K562 (cell line): Measurements from ENCODE around the gene MFSD2B. TPM values are rescaled to one million over a fixed set of nuclear protein-coding genes. Genes with fewer than 3 reads are reported as not detected.

Experiments used
- CBFA2T3 ChIP-seq: fragments of 450-650 bp; IDR thresholded peaks from 2 replicates; pipeline ENCODE4 v1.6.1; 2017
- CBX3 ChIP-seq, 2 experiments: IDR thresholded peaks; 1 replicate in 1 of 2; 2 replicates in 1 of 2; pipeline ENCODE4 v1.6.1; 2012; ENCODE audit warnings: inconsistent platforms in 2 of 2, low read length in 2 of 2, borderline replicate concordance in 1 of 2, control low read depth in 1 of 2
- CTBP1 ChIP-seq: fragments of 450-650 bp; IDR thresholded peaks from 2 replicates; pipeline ENCODE4 v1.6.1; 2016; ENCODE audit warnings: borderline replicate concordance
- GABPA ChIP-seq: fragments of 200-800 bp; sonication (Bioruptor generic); conservative IDR thresholded peaks from 2 replicates; pipeline ENCODE4 v1.6.1; 2016; ENCODE audit warnings: low read depth, missing genetic modification characterization, missing compliant biosample characterization
- HNRNPUL1 ChIP-seq: fragments of 200-400 bp; formaldehyde crosslinking; IDR thresholded peaks from 2 replicates; pipeline ENCODE4 v1.6.1; 2017; ENCODE audit warnings: low read length
- JUND ChIP-seq, 2 experiments: IDR thresholded peaks; 2 replicates in 1 of 2; 3 replicates in 1 of 2; pipeline ENCODE4 v1.6.1; 2011; ENCODE audit warnings: borderline replicate concordance in 2 of 2, low read depth in 2 of 2, low read length in 2 of 2, improper control_type of control experiment in 1 of 2, missing biosample characterization in 1 of 2, missing genetic modification characterization in 1 of 2, missing genetic modification reagents in 1 of 2
- MXI1 ChIP-seq: IDR thresholded peaks from 2 replicates; pipeline ENCODE4 v1.6.1; 2011; ENCODE audit warnings: low read depth, mild to moderate bottlenecking, improper control_type of control experiment, low read length
- PHB ChIP-seq: fragments of 250-450 bp; sonication (Bioruptor Pico); IDR thresholded peaks from 2 replicates; pipeline ENCODE4 v1.5.0; 2021
- POLR2AphosphoS2 ChIP-seq: IDR thresholded peaks from 2 replicates; pipeline ENCODE4 v1.6.1; 2012; ENCODE audit warnings: low read length, improper control_type of control experiment
- POLR2G ChIP-seq: fragments of 200-400 bp; formaldehyde crosslinking; IDR thresholded peaks from 2 replicates; pipeline ENCODE4 v1.6.1; 2017; ENCODE audit warnings: low read depth, mild to moderate bottlenecking, antibody characterized with exemption, low read length, moderate library complexity
- PPARD ChIP-seq: fragments of 250-450 bp; sonication (Bioruptor Pico); IDR thresholded peaks from 2 replicates; pipeline ENCODE4 v1.8.0; 2022; ENCODE audit warnings: inconsistent platforms, mild to moderate bottlenecking, moderate library complexity
- SIN3B ChIP-seq: fragments of 450-650 bp; IDR thresholded peaks from 2 replicates; pipeline ENCODE4 v1.6.1; 2017; ENCODE audit warnings: low read depth, mild to moderate bottlenecking, moderate library complexity
- SMAD4 ChIP-seq: fragments of 250-450 bp; sonication (Bioruptor Pico); conservative IDR thresholded peaks from 2 replicates; pipeline ENCODE4 v1.8.0; 2021; ENCODE audit warnings: inconsistent platforms, mild to moderate bottlenecking, moderate library complexity
- ZNF551 ChIP-seq: fragments of 250-450 bp; sonication (Bioruptor Pico); IDR thresholded peaks from 2 replicates; pipeline ENCODE4 v1.5.0; 2021; ENCODE audit warnings: mild to moderate bottlenecking, moderate library complexity
- ZNF717 ChIP-seq: fragments of 250-450 bp; sonication (Bioruptor Pico); IDR thresholded peaks from 2 replicates; pipeline ENCODE4 v1.5.0; 2021
- ZNF830 ChIP-seq: fragments of 250-450 bp; sonication (Bioruptor Pico); IDR thresholded peaks from 2 replicates; pipeline ENCODE4 v1.5.0; 2021; ENCODE audit warnings: mild to moderate bottlenecking
- ZSCAN29 ChIP-seq: fragments of 450-650 bp; IDR thresholded peaks from 2 replicates; pipeline ENCODE4 v1.6.1; 2017
- polyA plus RNA-seq, 8 experiments: library from polyadenylated mRNA; depleted of rRNA in 4 of 8; stranded (reverse) in 5 of 8; unstranded in 3 of 8; fragments of >200 nt; fragmentation: Nextera tagmentation in 2 of 8; fragmentation: Illumina TruSeq in 1 of 8; extraction: Ambion mirVana in 2 of 8; extraction: Trizol in 1 of 8; gene quantifications; 2 replicates each; pipeline versions ENCODE4 v1.2.1 to v1.2.3, GENCODE V29; 2011 to 2014; ENCODE audit warnings: inconsistent platforms in 1 of 8, missing spikeins in 1 of 8
- total RNA-seq, 7 experiments: library from RNA; depleted of rRNA in 6 of 7; stranded (reverse); fragments of >200 nt in 6 of 7; fragmentation: Illumina TruSeq in 2 of 7; extraction: Trizol in 2 of 7; gene quantifications; 2 replicates each; pipeline versions ENCODE4 v1.2.1 to v1.2.3, GENCODE V29; 2011 to 2021; ENCODE audit warnings: low replicate concordance in 1 of 7
- TF ChIP-seq, protein P1 (sequence below): sonication (generic); formaldehyde crosslinking; IDR thresholded peaks from 2 replicates; pipeline ENCODE4 v1.8.0; 2022; ENCODE audit warnings: missing genetic modification reagents, mild to moderate bottlenecking, moderate library complexity, borderline replicate concordance
- TF ChIP-seq, protein P2 (sequence below): sonication (generic); formaldehyde crosslinking; IDR thresholded peaks from 2 replicates; pipeline ENCODE4 v1.8.0; 2022; ENCODE audit warnings: missing genetic modification reagents, mild to moderate bottlenecking, borderline replicate concordance
- TF ChIP-seq, protein P3 (sequence below), 2 experiments: IDR thresholded peaks; 2 replicates each; pipeline ENCODE4 v1.6.1; 2012; ENCODE audit warnings: improper control_type of control experiment in 2 of 2, low read depth in 2 of 2, low read length in 2 of 2, borderline replicate concordance in 1 of 2
- TF ChIP-seq, protein P4 (sequence below): fragments of 200-800 bp; sonication (Bioruptor generic); IDR thresholded peaks from 2 replicates; pipeline ENCODE4 v1.6.1; 2017; ENCODE audit warnings: missing genetic modification characterization, missing compliant biosample characterization

Gene MFSD2B
- total and polyA plus RNA-seq, 9 of the 15 experiments (the other 6 are each of a cell fraction or from before 2014, with no cell fraction given) = 2.6 to 10.9 (median 6.8) TPM

DNA sequence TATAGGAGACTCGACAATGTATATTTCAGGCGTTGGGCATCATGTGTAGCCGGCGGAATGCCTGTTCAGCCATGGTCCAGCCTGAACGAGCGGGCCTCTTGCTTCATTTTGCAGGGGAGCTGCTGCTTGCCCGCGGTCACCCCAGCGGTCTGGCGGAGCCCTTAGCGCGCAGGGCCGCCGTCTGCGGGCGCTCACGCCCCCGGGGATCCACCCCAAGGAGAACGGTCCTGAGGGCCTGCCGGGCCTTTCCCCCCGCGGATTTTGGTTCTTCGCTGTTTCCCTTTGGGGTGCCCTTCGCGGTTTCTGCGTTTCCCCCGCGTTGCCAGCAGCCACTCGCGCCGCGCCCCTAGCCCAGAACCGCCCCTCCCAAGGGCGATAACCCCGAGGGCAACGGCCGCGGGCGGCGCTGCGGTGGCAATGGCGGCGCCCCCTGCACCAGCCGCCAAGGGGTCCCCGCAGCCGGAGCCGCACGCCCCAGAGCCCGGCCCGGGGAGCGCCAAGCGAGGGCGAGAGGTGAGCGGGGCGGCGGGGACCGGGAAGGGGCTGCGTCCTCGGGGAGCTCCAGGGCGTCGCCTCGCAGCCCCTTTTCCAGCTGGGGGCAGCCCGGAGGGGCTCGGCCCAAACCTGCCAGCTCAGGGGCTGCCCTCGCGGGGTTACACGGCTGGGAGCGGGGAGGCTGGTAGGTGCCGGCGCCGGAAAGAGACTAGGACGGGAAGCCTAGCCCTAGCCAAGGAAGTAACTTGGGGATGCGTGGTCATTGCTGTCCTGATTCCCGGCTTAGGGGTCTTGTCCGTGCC is at the start of gene MFSD2B (continued):
- TF ChIP-seq MXI1 (no peak), CBX3 (IDR thresholded peaks at IDR 0.05; ENCODE audit: borderline replicate concordance in 1 of 2, low read length in 2 of 2) (no peak; a peak in 1 of 3 replicates), PHB (CRISPR knock-in tag) (0 out of 2 replicates have a peak, but pooled peaks have one; percentile 13), CBFA2T3 (no peak), ZNF551 (no peak), JUND (IDR thresholded peaks at IDR 0.05; ENCODE audit: borderline replicate concordance, low read depth, low read length) (no peak), JUND (tag; IDR thresholded peaks at IDR 0.05; ENCODE audit: borderline replicate concordance, low read depth, low read length) (no peak), POLR2G (peak; percentile 82), SMAD4 (CRISPR knock-in tag) (peak; percentile 79), CTBP1 (no peak), GABPA (tag) (no peak), SIN3B (no peak), ZSCAN29 (no peak), HNRNPUL1 (no peak), PPARD (CRISPR knock-in tag) (no peak), ZNF830 (CRISPR knock-in tag) (no peak), ZNF717 (CRISPR knock-in tag) (no peak), POLR2AphosphoS2 (no peak)
- TF ChIP-seq, protein P1, sequence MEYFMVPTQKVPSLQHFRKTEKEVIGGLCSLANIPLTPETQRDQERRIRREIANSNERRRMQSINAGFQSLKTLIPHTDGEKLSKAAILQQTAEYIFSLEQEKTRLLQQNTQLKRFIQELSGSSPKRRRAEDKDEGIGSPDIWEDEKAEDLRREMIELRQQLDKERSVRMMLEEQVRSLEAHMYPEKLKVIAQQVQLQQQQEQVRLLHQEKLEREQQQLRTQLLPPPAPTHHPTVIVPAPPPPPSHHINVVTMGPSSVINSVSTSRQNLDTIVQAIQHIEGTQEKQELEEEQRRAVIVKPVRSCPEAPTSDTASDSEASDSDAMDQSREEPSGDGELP (CRISPR knock-in tag) = peak; percentile 36; the same call in 1 of the 2 replicates
- TF ChIP-seq, protein P2, sequence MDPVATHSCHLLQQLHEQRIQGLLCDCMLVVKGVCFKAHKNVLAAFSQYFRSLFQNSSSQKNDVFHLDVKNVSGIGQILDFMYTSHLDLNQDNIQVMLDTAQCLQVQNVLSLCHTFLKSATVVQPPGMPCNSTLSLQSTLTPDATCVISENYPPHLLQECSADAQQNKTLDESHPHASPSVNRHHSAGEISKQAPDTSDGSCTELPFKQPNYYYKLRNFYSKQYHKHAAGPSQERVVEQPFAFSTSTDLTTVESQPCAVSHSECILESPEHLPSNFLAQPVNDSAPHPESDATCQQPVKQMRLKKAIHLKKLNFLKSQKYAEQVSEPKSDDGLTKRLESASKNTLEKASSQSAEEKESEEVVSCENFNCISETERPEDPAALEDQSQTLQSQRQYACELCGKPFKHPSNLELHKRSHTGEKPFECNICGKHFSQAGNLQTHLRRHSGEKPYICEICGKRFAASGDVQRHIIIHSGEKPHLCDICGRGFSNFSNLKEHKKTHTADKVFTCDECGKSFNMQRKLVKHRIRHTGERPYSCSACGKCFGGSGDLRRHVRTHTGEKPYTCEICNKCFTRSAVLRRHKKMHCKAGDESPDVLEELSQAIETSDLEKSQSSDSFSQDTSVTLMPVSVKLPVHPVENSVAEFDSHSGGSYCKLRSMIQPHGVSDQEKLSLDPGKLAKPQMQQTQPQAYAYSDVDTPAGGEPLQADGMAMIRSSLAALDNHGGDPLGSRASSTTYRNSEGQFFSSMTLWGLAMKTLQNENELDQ (CRISPR knock-in tag) = no peak
- TF ChIP-seq, protein P3, sequence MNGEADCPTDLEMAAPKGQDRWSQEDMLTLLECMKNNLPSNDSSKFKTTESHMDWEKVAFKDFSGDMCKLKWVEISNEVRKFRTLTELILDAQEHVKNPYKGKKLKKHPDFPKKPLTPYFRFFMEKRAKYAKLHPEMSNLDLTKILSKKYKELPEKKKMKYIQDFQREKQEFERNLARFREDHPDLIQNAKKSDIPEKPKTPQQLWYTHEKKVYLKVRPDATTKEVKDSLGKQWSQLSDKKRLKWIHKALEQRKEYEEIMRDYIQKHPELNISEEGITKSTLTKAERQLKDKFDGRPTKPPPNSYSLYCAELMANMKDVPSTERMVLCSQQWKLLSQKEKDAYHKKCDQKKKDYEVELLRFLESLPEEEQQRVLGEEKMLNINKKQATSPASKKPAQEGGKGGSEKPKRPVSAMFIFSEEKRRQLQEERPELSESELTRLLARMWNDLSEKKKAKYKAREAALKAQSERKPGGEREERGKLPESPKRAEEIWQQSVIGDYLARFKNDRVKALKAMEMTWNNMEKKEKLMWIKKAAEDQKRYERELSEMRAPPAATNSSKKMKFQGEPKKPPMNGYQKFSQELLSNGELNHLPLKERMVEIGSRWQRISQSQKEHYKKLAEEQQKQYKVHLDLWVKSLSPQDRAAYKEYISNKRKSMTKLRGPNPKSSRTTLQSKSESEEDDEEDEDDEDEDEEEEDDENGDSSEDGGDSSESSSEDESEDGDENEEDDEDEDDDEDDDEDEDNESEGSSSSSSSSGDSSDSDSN (IDR thresholded peaks at IDR 0.05; ENCODE audit: borderline replicate concordance in 1 of 2, low read depth in 2 of 2, low read length in 2 of 2) = peak in 1 of 2 experiments; percentile 60; a peak in 1 of 4 replicates
- TF ChIP-seq, protein P4, sequence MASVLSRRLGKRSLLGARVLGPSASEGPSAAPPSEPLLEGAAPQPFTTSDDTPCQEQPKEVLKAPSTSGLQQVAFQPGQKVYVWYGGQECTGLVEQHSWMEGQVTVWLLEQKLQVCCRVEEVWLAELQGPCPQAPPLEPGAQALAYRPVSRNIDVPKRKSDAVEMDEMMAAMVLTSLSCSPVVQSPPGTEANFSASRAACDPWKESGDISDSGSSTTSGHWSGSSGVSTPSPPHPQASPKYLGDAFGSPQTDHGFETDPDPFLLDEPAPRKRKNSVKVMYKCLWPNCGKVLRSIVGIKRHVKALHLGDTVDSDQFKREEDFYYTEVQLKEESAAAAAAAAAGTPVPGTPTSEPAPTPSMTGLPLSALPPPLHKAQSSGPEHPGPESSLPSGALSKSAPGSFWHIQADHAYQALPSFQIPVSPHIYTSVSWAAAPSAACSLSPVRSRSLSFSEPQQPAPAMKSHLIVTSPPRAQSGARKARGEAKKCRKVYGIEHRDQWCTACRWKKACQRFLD (CRISPR knock-in tag) = peak; percentile 90
